ENCODE results near the gene FBXW8. TPM values are rescaled to one million over a fixed set of nuclear protein-coding genes. Genes with fewer than 3 reads are reported as not detected.

The FBXW8 gene, protein sequence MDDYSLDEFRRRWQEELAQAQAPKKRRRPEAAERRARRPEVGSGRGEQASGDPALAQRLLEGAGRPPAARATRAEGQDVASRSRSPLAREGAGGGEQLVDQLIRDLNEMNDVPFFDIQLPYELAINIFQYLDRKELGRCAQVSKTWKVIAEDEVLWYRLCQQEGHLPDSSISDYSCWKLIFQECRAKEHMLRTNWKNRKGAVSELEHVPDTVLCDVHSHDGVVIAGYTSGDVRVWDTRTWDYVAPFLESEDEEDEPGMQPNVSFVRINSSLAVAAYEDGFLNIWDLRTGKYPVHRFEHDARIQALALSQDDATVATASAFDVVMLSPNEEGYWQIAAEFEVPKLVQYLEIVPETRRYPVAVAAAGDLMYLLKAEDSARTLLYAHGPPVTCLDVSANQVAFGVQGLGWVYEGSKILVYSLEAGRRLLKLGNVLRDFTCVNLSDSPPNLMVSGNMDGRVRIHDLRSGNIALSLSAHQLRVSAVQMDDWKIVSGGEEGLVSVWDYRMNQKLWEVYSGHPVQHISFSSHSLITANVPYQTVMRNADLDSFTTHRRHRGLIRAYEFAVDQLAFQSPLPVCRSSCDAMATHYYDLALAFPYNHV
- 5.4 and 5.8 TPM in 2 replicates for total RNA-seq

DNA sequence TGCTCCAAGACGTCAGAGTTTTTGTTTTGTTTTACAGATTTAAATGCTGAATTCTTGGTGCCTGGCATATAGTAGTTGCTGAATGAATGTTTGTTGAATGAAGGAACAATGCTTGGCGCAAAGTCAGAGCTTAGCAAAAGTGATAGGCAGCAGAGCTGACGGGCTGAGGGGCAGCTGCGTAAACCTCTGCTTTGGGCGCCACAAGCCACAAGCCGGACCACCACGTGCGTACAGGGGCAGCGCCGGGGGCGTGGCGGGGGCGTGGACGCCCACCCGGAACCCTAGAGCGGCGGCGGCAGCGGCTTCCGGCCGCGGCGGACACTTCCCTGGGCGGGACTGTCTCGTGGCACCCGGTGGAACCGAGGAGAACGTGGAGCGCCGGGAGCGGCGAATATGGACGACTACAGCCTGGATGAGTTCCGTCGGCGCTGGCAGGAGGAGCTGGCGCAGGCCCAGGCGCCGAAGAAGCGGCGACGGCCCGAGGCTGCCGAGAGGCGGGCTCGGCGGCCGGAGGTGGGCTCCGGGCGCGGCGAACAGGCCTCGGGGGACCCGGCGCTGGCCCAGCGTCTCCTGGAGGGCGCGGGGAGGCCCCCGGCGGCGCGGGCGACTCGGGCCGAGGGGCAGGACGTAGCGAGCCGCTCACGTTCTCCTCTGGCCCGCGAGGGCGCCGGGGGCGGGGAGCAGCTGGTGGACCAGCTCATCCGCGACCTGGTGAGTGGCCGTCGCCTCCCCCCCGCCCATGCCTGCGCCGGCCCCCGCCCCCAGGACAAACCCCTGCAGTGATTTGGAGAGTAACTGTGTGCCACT is at the start of gene FBXW8:
Gene FBXW8, plus strand, starts transcription at position 306 of the 807 bp plus-strand sequence. Its CDS starts 88 bp downstream, at position 394.
- H3K4me3 ChIP-seq (ENCODE audit: low read depth, low read length), result peak within 1 kb of the TSS; percentile 81
- TF ChIP-seq, protein P1, sequence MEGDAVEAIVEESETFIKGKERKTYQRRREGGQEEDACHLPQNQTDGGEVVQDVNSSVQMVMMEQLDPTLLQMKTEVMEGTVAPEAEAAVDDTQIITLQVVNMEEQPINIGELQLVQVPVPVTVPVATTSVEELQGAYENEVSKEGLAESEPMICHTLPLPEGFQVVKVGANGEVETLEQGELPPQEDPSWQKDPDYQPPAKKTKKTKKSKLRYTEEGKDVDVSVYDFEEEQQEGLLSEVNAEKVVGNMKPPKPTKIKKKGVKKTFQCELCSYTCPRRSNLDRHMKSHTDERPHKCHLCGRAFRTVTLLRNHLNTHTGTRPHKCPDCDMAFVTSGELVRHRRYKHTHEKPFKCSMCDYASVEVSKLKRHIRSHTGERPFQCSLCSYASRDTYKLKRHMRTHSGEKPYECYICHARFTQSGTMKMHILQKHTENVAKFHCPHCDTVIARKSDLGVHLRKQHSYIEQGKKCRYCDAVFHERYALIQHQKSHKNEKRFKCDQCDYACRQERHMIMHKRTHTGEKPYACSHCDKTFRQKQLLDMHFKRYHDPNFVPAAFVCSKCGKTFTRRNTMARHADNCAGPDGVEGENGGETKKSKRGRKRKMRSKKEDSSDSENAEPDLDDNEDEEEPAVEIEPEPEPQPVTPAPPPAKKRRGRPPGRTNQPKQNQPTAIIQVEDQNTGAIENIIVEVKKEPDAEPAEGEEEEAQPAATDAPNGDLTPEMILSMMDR (IDR thresholded peaks at IDR 0.05; ENCODE audit: insufficient read depth, low read length, severe bottlenecking), result no peak
- H3K27me3 ChIP-seq (ENCODE audit: control insufficient read depth, insufficient read depth, low read length), result no peaks in the 10 kb centered on the region
- FAIRE-seq (no peak), DNase-seq (ENCODE audit: low read depth) (peak; percentile 20)
- no peaks in the 10 kb centered on the region for H3K36me3 ChIP-seq (ENCODE audit: control insufficient read depth, insufficient read depth, low read length)

DNA sequence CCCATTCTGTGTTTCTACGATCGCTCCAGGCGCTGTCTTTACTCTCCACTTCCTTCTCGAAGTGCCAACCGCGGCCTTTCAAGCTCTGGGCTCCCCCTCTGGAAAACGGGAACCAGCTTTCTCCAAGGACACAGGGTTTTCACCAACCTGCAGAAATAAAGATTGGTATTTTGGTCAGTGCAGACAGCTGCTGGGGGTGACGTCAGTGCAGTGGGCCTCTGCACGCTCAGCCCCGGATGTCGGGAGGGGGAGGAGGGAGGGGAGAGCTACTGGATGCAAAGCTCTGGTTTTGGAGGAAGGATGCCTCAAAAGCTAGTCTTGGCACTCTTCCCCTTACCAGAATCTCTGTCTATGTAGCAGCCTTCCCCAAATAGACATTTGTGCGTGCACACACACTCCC is 49.4 kb upstream of the FBXW8 start:
- TF ChIP-seq, protein P1 (IDR thresholded peaks at IDR 0.05; ENCODE audit: insufficient read depth, low read length, severe bottlenecking), result no peak
- Histone ChIP-seq H3K4me3 (ENCODE audit: low read depth, low read length) (no peak overlapping the region), H3K27me3 (ENCODE audit: control insufficient read depth, insufficient read depth, low read length) (no peaks in the 10 kb centered on the region), H3K36me3 (ENCODE audit: control insufficient read depth, insufficient read depth, low read length) (no peaks in the 10 kb centered on the region)
- DNase-seq (ENCODE audit: low read depth), result no peak
- no peak for FAIRE-seq

DNA sequence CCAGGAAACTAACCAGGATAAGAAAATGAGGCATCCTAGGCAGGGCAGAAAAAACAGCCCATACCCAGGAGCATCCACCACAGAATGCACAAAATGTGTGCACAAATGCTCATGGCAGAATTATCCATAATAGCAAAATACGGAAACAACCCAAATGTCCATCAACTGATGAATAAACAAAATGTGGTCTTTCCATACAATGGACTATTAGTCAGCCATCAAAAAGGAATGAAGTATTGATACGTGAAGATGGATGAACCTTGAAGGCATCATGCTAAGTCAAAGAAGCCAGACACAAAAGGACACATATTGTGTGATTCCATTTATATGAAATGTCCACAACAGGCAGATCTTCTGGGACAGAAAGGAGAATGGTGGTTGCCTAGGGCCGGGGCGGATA is 48.6 kb upstream of the FBXW8 start:
- DNase-seq (ENCODE audit: low read depth) (no peak), FAIRE-seq (no peak)
- TF ChIP-seq, protein P1 (IDR thresholded peaks at IDR 0.05; ENCODE audit: insufficient read depth, low read length, severe bottlenecking), result no peak
- Histone ChIP-seq H3K27me3 (ENCODE audit: control insufficient read depth, insufficient read depth, low read length) (no peaks in the 10 kb centered on the region), H3K4me3 (ENCODE audit: low read depth, low read length) (no peak overlapping the region), H3K36me3 (ENCODE audit: control insufficient read depth, insufficient read depth, low read length) (no peaks in the 10 kb centered on the region)

DNA sequence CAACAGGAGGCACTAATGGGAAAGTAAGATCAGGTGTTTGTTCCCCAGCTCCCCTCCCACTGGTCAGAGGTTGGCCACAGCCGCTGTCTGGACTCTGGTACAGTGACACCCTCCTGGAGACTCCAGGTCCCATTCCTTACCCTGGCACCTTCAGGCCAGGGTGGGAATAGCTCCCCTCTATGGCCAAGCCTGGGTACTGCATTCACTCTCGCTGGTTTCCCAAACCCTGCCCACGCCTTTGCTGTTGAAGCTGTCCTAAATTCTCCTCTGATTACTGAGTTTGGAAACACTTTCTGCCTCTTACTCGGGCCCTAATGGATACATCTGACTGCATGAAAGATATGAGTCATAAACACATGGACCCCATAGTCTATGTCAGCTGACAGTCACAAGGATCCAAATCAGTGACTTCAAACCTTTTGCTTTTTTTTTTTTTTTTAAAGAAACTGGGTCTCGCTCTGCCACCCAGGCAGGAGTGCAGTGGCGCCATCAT is 47.4 kb upstream of the FBXW8 start:
- no peak for FAIRE-seq
- Histone ChIP-seq H3K4me3 (ENCODE audit: low read depth, low read length) (no peak overlapping the region), H3K36me3 (ENCODE audit: control insufficient read depth, insufficient read depth, low read length) (no peaks in the 10 kb centered on the region), H3K27me3 (ENCODE audit: control insufficient read depth, insufficient read depth, low read length) (no peaks in the 10 kb centered on the region)
- TF ChIP-seq, protein P1 (IDR thresholded peaks at IDR 0.05; ENCODE audit: insufficient read depth, low read length, severe bottlenecking), result peak; percentile 27
- DNase-seq (ENCODE audit: low read depth), result no peak

DNA sequence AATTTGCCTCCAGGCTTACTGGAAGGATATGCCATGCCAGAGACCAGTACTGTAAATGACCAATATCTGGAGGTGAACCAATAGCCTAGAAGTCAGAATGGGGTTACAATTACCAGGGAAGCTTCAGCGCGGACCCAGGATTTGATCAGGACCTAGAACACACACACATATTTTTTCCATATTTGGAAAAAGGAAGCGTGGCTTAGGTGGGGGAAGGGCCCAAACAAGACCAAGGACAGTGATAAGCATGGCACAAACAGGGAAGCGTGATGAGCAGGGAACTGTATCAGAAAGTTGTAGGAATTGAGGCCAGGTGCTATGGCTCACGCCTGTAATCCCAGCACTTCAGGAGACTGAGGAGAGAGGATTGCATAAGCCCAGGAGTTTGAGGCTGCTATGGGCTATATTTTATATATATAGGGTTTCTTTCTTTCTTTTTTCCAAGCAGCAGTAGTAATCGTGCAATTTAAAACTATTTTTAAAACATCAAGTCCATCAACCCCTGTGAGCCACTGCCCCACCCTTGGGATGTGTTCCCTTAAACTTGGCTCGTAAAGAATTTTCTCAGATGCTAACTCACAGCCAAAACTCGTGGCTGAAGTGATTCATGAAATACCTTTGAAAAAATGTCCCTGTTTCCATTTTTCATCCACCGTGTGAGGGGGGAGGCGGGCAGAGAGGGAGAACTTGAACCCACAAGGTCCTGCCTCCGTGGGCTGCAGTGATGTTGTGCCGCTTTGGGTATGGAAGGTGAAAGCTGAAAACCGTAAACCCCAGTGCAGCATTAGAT is 46.2 kb upstream of the FBXW8 start:
- TF ChIP-seq, protein P1 (IDR thresholded peaks at IDR 0.05; ENCODE audit: insufficient read depth, low read length, severe bottlenecking), result no peak
- Histone ChIP-seq H3K4me3 (ENCODE audit: low read depth, low read length) (no peak overlapping the region), H3K36me3 (ENCODE audit: control insufficient read depth, insufficient read depth, low read length) (no peaks in the 10 kb centered on the region), H3K27me3 (ENCODE audit: control insufficient read depth, insufficient read depth, low read length) (no peaks in the 10 kb centered on the region)
- DNase-seq (ENCODE audit: low read depth), result no peak
- no peak for FAIRE-seq

Measured in bronchial epithelial cell (primary cell).